HG02981 (cell line): Measurements from ENCODE around the gene NOTCH1.
"Not testable (repeated sequence)": the region's sequence is repeated elsewhere in the genome, so short reads cannot be mapped to it uniquely, and the experiment has no call there.

Experiments used
- ATAC-seq: cut with Tn5 transposase; IDR thresholded peaks from one replicate; pipeline ENCODE4 v1.9.1; 2021; ENCODE audit warnings: mild to moderate bottlenecking, moderate library complexity; ENCODE audit not compliant: unreplicated experiment

The NOTCH1 gene

GRCh38 chr9:136579650-136580219, 33.9 kb upstream of the NOTCH1 start:
- not testable (repeated sequence) for ATAC-seq

- ATAC-seq = no peak
Observed at GRCh38 chr9:136578915-136579649, 33.2 kb upstream of the NOTCH1 start.

GRCh38 chr9:136578626-136578914, 32.7 kb upstream of the NOTCH1 start:
- ATAC-seq = no peak

GRCh38 chr9:136577941-136578625, 32.2 kb upstream of the NOTCH1 start:
- no peak for ATAC-seq

GRCh38 chr9:136576269-136576626, 30.4 kb upstream of the NOTCH1 start:
- ATAC-seq = no peak

GRCh38 chr9:136575626-136576268, 29.9 kb upstream of the NOTCH1 start:
- no peak for ATAC-seq

- not testable (repeated sequence) for ATAC-seq
Observed at GRCh38 chr9:136574606-136575005, 28.8 kb upstream of the NOTCH1 start.

- ATAC-seq = no peak
Observed at GRCh38 chr9:136572828-136573625, 27.2 kb upstream of the NOTCH1 start.

GRCh38 chr9:136572003-136572827, 26.4 kb upstream of the NOTCH1 start:
- no peak for ATAC-seq

- no peak for ATAC-seq
Observed at GRCh38 chr9:136571531-136571930, 25.7 kb upstream of the NOTCH1 start.

- ATAC-seq = no peak
Observed at GRCh38 chr9:136570916-136571315, 25.1 kb upstream of the NOTCH1 start.

- ATAC-seq = no peak
Observed at GRCh38 chr9:136570191-136570845, 24.5 kb upstream of the NOTCH1 start.

- ATAC-seq = no peak
Observed at GRCh38 chr9:136569526-136570148, 23.8 kb upstream of the NOTCH1 start.

GRCh38 chr9:136568288-136569081, 22.6 kb upstream of the NOTCH1 start:
- ATAC-seq = no peak

GRCh38 chr9:136567651-136568287, 21.9 kb upstream of the NOTCH1 start:
- no peak for ATAC-seq

GRCh38 chr9:136566901-136567300, 21.1 kb upstream of the NOTCH1 start:
- no peak for ATAC-seq

- no peak for ATAC-seq
Observed at GRCh38 chr9:136566553-136566895, 20.7 kb upstream of the NOTCH1 start.
